Measurements from ENCODE around the gene TPRG1L. TPM values are rescaled to one million over a fixed set of nuclear protein-coding genes. Genes with fewer than 3 reads are reported as not detected.
A peak's percentile ranks its signal among the peaks of the same experiment; 100 is the strongest.
"Not testable (repeated sequence)": the region's sequence is repeated elsewhere in the genome, so short reads cannot be mapped to it uniquely, and the experiment has no call there.

The TPRG1L gene
- polyA plus RNA-seq (2013) = 17.9 TPM

- WGBS (ENCODE audit: insufficient coverage) = 0% methylated on average over 73 of the region's 108 CpGs
- ChIA-PET POLR2A (interaction anchor here (0.6 kb wide), 1 partner anchor 12 kb away, joined by 4 read pairs; no protein-coding TSS in a partner anchor), CTCF (interaction anchor here (1.1 to 6.4 kb wide), 2 partner anchors 59 to 132 kb away, joined by 3 to 63 read pairs; no protein-coding TSS in a partner anchor)
- peaks cover 3 to 25% (median 23%) of the 10 kb centered on the region in 4 experiments for H3K4me1 ChIP-seq (ENCODE audit: control extremely low read depth in 1 of 4, control insufficient read depth in 4 of 4, insufficient read depth in 4 of 4, low read length in 3 of 4)
- DNase-seq = peak; percentile 95 to 98 (median 98)
- H3K27me3 ChIP-seq (replicated peaks in 2 of 5; ENCODE audit: control insufficient read depth in 4 of 5, insufficient read depth in 5 of 5, low read length in 4 of 5) = no peaks in the 10 kb centered on the region
- peak within 1 kb of the TSS in 1 of 2 experiments; percentile 58 for H3K27ac ChIP-seq (ENCODE audit: insufficient read depth in 1 of 2, low read depth in 1 of 2, low read length in 2 of 2, poor library complexity in 1 of 2, severe bottlenecking in 2 of 2)
- peaks cover 4 to 23% (median 22%) of the 10 kb centered on the region in 4 experiments for H3K36me3 ChIP-seq (ENCODE audit: control insufficient read depth in 4 of 4, insufficient read depth in 4 of 4, low read length in 3 of 4)
- peak within 1 kb of the TSS; percentile 56 to 93 (median 88) for H3K4me3 ChIP-seq (ENCODE audit: control insufficient read depth in 1 of 7, extremely low read depth in 1 of 7, insufficient read depth in 4 of 7, low read depth in 2 of 7, low read length in 6 of 7)
- H3K9me3 ChIP-seq (ENCODE audit: control extremely low read depth in 1 of 5, control insufficient read depth in 4 of 5, insufficient read depth in 2 of 5, low read depth in 1 of 5, low read length in 4 of 5) = no peaks in the 10 kb centered on the region
Measured at GRCh38 chr1:3624200-3625136, at the start of gene TPRG1L. TSS of gene TPRG1L (plus strand) at chr1:3625015. CDS start at chr1:3625073, 58 bp downstream.

- POLR2A ChIA-PET; H3K9me3 ChIP-seq (ENCODE audit: control extremely low read depth in 1 of 5, control insufficient read depth in 4 of 5, insufficient read depth in 2 of 5, low read depth in 1 of 5, low read length in 4 of 5); H3K27me3 ChIP-seq (replicated peaks in 2 of 5; ENCODE audit: control insufficient read depth in 4 of 5, insufficient read depth in 5 of 5, low read length in 4 of 5); H3K4me3 ChIP-seq (ENCODE audit: control insufficient read depth in 1 of 7, extremely low read depth in 1 of 7, insufficient read depth in 4 of 7, low read depth in 2 of 7, low read length in 6 of 7); H3K4me1 ChIP-seq (ENCODE audit: control extremely low read depth in 1 of 4, control insufficient read depth in 4 of 4, insufficient read depth in 4 of 4, low read length in 3 of 4); H3K27ac ChIP-seq (ENCODE audit: insufficient read depth in 1 of 2, low read depth in 1 of 2, low read length in 2 of 2, poor library complexity in 1 of 2, severe bottlenecking in 2 of 2); CTCF ChIA-PET; DNase-seq: not testable (repeated sequence)
- WGBS (ENCODE audit: insufficient coverage) = 100% methylated on average over 4 of the region's 6 CpGs
- H3K36me3 ChIP-seq (ENCODE audit: control insufficient read depth in 4 of 4, insufficient read depth in 4 of 4, low read length in 3 of 4) = peaks cover 2 to 42% (median 34%) of the 10 kb centered on the region in 4 experiments
Measured at GRCh38 chr1:3575515-3575914, 49.3 kb upstream of the TPRG1L start.

- H3K4me1 ChIP-seq (ENCODE audit: control extremely low read depth in 1 of 4, control insufficient read depth in 4 of 4, insufficient read depth in 4 of 4, low read length in 3 of 4) = no peaks in the 10 kb centered on the region
- no peak overlapping the region for H3K4me3 ChIP-seq (ENCODE audit: control insufficient read depth in 1 of 7, extremely low read depth in 1 of 7, insufficient read depth in 4 of 7, low read depth in 2 of 7, low read length in 6 of 7)
- no peaks in the 10 kb centered on the region for H3K27me3 ChIP-seq (replicated peaks in 2 of 5; ENCODE audit: control insufficient read depth in 4 of 5, insufficient read depth in 5 of 5, low read length in 4 of 5)
- no peak overlapping the region for H3K27ac ChIP-seq (ENCODE audit: insufficient read depth in 1 of 2, low read depth in 1 of 2, low read length in 2 of 2, poor library complexity in 1 of 2, severe bottlenecking in 2 of 2)
- peaks cover 2 to 40% (median 34%) of the 10 kb centered on the region in 4 experiments for H3K36me3 ChIP-seq (ENCODE audit: control insufficient read depth in 4 of 4, insufficient read depth in 4 of 4, low read length in 3 of 4)
- H3K9me3 ChIP-seq (ENCODE audit: control extremely low read depth in 1 of 5, control insufficient read depth in 4 of 5, insufficient read depth in 2 of 5, low read depth in 1 of 5, low read length in 4 of 5) = no peaks in the 10 kb centered on the region
- no peak for DNase-seq
- ChIA-PET POLR2A (no interaction called here), CTCF (no interaction called here)
- WGBS (ENCODE audit: insufficient coverage) = 97% methylated on average over 13 of the region's 15 CpGs
Measured at GRCh38 chr1:3575993-3576392, 48.8 kb upstream of the TPRG1L start.

- Histone ChIP-seq H3K4me1 (ENCODE audit: control extremely low read depth in 1 of 4, control insufficient read depth in 4 of 4, insufficient read depth in 4 of 4, low read length in 3 of 4) (no peaks in the 10 kb centered on the region), H3K27me3 (replicated peaks in 2 of 5; ENCODE audit: control insufficient read depth in 4 of 5, insufficient read depth in 5 of 5, low read length in 4 of 5) (no peaks in the 10 kb centered on the region), H3K36me3 (ENCODE audit: control insufficient read depth in 4 of 4, insufficient read depth in 4 of 4, low read length in 3 of 4) (peaks cover 2 to 31% (median 27%) of the 10 kb centered on the region in 4 experiments), H3K27ac (ENCODE audit: insufficient read depth in 1 of 2, low read depth in 1 of 2, low read length in 2 of 2, poor library complexity in 1 of 2, severe bottlenecking in 2 of 2) (no peak overlapping the region), H3K9me3 (ENCODE audit: control extremely low read depth in 1 of 5, control insufficient read depth in 4 of 5, insufficient read depth in 2 of 5, low read depth in 1 of 5, low read length in 4 of 5) (no peaks in the 10 kb centered on the region), H3K4me3 (ENCODE audit: control insufficient read depth in 1 of 7, extremely low read depth in 1 of 7, insufficient read depth in 4 of 7, low read depth in 2 of 7, low read length in 6 of 7) (no peak overlapping the region)
- POLR2A ChIA-PET = no interaction called here
- WGBS (ENCODE audit: insufficient coverage) = 100% methylated on average over 2 of the region's 7 CpGs
- CTCF ChIA-PET = no interaction called here
- DNase-seq = no peak
Measured at GRCh38 chr1:3577300-3577699, 47.5 kb upstream of the TPRG1L start.

GRCh38 chr1:3577711-3578432, 46.9 kb upstream of the TPRG1L start:
- no peak for DNase-seq
- Histone ChIP-seq H3K27ac (ENCODE audit: insufficient read depth in 1 of 2, low read depth in 1 of 2, low read length in 2 of 2, poor library complexity in 1 of 2, severe bottlenecking in 2 of 2) (no peak overlapping the region), H3K9me3 (ENCODE audit: control extremely low read depth in 1 of 5, control insufficient read depth in 4 of 5, insufficient read depth in 2 of 5, low read depth in 1 of 5, low read length in 4 of 5) (no peaks in the 10 kb centered on the region), H3K27me3 (replicated peaks in 2 of 5; ENCODE audit: control insufficient read depth in 4 of 5, insufficient read depth in 5 of 5, low read length in 4 of 5) (no peaks in the 10 kb centered on the region), H3K4me3 (ENCODE audit: control insufficient read depth in 1 of 7, extremely low read depth in 1 of 7, insufficient read depth in 4 of 7, low read depth in 2 of 7, low read length in 6 of 7) (no peak overlapping the region), H3K36me3 (ENCODE audit: control insufficient read depth in 4 of 4, insufficient read depth in 4 of 4, low read length in 3 of 4) (peaks cover 5 to 26% (median 22%) of the 10 kb centered on the region in 4 experiments), H3K4me1 (ENCODE audit: control extremely low read depth in 1 of 4, control insufficient read depth in 4 of 4, insufficient read depth in 4 of 4, low read length in 3 of 4) (no peaks in the 10 kb centered on the region)
- ChIA-PET POLR2A (no interaction called here), CTCF (interaction anchor here (1.5 kb wide), 1 partner anchor 9 kb away, joined by 4 read pairs; no protein-coding TSS in a partner anchor)
- WGBS (ENCODE audit: insufficient coverage) = 90% methylated on average over 22 of the region's 27 CpGs

- Histone ChIP-seq H3K4me3 (ENCODE audit: control insufficient read depth in 1 of 7, extremely low read depth in 1 of 7, insufficient read depth in 4 of 7, low read depth in 2 of 7, low read length in 6 of 7) (no peak overlapping the region), H3K27ac (ENCODE audit: insufficient read depth in 1 of 2, low read depth in 1 of 2, low read length in 2 of 2, poor library complexity in 1 of 2, severe bottlenecking in 2 of 2) (no peak overlapping the region), H3K27me3 (replicated peaks in 2 of 5; ENCODE audit: control insufficient read depth in 4 of 5, insufficient read depth in 5 of 5, low read length in 4 of 5) (no peaks in the 10 kb centered on the region), H3K4me1 (ENCODE audit: control extremely low read depth in 1 of 4, control insufficient read depth in 4 of 4, insufficient read depth in 4 of 4, low read length in 3 of 4) (no peaks in the 10 kb centered on the region), H3K9me3 (ENCODE audit: control extremely low read depth in 1 of 5, control insufficient read depth in 4 of 5, insufficient read depth in 2 of 5, low read depth in 1 of 5, low read length in 4 of 5) (no peaks in the 10 kb centered on the region), H3K36me3 (ENCODE audit: control insufficient read depth in 4 of 4, insufficient read depth in 4 of 4, low read length in 3 of 4) (peaks cover 5 to 21% (median 19%) of the 10 kb centered on the region in 4 experiments)
- 94% methylated on average over 7 of the region's 8 CpGs for WGBS (ENCODE audit: insufficient coverage)
- no peak for DNase-seq
- ChIA-PET CTCF (interaction anchor here (1.5 kb wide), 1 partner anchor 9 kb away, joined by 4 read pairs; no protein-coding TSS in a partner anchor), POLR2A (no interaction called here)
Measured at GRCh38 chr1:3578433-3578805, 46.4 kb upstream of the TPRG1L start.
